Left renal cortex interstitium (tissue), 4 donors: Measurements from ENCODE around the gene PDCD2L. TPM values are rescaled to one million over a fixed set of nuclear protein-coding genes. Genes with fewer than 3 reads are reported as not detected.
A peak's percentile ranks its signal among the peaks of the same experiment; 100 is the strongest.
"Not testable (repeated sequence)": the region's sequence is repeated elsewhere in the genome, so short reads cannot be mapped to it uniquely, and the experiment has no call there.

ENCODE experiments used
- DNase-seq, 4 donors: peaks; one replicate each; pipeline ENCODE4 v3.0.0-alpha.2; 2013; ENCODE audit warnings: low read depth in 4 of 4, low spot score in 2 of 4, missing footprints in 1 of 4
- polyA plus RNA-seq, 4 donors: library from polyadenylated mRNA; unstranded; fragments of 120-200 nt; gene quantifications; one replicate each; pipeline ENCODE4 v1.2.1, GENCODE V29; 2013; ENCODE audit not compliant: insufficient read length in 4 of 4

The PDCD2L gene
- 10 to 100 TPM; 12.3 to 15.9 (median 14.1) TPM for polyA plus RNA-seq

GRCh38 chr19:34404109-34404909 is at the start of gene PDCD2L:
PDCD2L (plus strand) TSS chr19:34404399; CDS start chr19:34404431, 32 bp downstream.
- peak; percentile 71 to 85 (median 76) for DNase-seq

DNA sequence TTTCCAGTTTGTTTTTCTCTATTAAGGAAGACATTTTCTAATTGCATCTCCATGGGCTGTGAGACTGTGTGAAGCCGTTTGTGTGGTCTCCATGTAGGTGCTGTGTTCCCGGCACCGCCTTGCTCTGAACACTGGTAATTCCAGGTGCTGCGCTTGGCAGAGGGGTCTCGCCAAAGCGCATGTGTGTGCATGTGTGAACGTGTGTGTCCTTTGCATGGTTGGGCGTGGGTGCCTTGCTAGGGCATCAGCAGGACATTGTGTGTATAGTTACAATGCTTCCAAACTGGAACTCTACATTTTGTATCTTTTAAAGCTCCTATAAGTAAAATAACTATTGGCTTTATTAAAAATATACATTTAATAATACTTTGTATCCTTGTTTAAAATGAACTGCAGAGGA is 49.0 kb upstream of the PDCD2L start:
- no peak for DNase-seq

DNA sequence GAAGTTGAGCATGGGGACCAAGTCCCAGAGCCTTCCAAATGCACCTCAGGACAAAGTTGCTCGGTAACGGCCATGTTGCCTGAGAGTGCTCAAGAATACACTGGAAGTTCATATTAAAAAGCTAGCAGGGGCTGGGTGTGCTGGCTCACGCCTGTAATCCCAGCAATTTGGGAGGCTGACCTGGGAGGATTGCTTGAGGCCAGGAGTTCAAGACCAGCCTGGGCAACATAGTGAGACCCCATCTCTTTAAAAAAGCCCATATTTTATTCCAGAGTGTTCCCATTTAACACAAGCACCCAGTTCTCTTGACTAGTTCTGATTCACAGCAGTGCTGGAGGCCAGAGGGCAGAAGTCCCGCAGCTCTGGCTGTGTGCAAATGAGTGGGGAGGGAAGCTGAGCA is 47.3 kb upstream of the PDCD2L start:
- DNase-seq, result no peak

DNA sequence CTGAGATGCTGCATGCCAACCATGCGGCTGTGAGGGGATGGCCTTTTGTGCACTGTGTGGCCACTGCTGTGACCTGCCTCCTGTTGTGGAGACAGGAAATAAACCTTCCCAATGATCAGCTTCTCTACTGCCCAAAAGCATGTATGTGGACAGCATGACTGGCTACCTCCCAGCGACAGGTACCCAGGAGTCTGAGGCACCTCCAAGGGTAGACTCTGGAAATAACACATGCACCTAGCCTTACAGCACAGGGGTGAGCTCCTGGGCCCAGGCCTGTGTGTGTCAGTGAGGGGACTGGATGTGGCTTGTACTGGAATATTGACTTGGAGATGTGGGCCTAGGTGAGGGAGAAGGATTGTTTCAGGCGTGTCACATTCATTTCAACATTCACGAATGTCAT is 46.8 kb upstream of the PDCD2L start:
- no peak for DNase-seq

DNA sequence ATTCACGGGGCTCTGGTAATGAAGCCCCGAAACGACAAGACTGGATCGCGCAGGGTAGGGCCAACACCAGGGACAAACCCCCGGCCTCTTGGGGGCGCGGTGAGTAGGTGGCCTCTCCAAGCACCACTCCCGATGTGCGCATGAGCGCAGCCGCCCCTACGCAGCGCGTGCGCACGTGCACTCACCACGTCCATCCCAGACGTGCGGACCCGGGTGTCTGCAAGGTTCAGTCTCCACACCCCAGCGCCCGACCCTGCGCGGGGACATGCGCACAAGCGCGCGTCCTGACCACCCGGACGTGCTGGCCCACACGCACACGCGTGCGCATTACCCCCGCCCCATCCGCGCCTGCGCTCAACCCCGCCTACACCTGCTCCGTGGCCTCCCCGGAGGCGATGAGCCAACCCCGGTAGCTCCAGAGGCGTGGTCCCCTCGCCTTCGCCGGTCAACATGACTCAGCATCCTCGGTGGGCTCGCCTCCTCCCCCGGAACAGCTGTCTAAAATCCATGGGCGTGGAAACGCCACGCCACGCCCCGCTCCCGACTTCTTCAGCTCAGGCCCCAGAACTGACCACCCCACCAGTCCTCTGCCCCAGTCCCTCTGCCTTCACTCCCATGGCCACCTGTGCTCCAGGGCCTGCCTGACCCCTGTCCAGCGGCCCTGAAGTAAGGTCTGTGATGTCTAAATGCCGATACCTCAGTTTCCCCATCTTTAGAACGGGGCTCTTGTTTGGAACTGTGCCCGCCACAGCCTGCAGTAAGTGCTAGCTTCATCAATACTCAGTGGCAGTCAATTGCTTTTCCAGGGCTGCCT is 44.9 kb upstream of the PDCD2L start:
- peak; percentile 82 to 93 (median 88) for DNase-seq

GRCh38 chr19:34359954-34360315 is 44.3 kb upstream of the PDCD2L start:
- DNase-seq, result no peak

GRCh38 chr19:34360354-34360909 is 43.8 kb upstream of the PDCD2L start:
- DNase-seq, result no peak

DNA sequence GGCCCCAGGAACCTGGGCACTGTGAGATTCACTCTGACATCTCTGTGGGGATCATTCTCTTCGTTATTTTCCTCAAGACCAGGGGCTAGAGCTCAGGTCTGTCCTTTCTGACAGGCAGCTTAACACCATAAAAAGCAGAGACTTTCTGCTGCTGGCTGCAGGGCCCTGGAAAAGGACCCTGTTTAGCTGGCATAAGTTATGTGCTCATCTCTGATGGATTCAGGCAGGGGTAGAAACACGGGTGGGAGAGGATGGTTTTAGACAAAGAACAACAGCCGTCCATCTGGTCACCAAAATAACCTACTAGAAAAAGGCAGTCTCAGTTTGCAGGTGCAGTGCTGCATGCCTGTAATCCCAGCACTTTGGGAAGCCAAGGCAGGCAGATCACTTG is 41.5 kb upstream of the PDCD2L start:
- no peak for DNase-seq

DNA sequence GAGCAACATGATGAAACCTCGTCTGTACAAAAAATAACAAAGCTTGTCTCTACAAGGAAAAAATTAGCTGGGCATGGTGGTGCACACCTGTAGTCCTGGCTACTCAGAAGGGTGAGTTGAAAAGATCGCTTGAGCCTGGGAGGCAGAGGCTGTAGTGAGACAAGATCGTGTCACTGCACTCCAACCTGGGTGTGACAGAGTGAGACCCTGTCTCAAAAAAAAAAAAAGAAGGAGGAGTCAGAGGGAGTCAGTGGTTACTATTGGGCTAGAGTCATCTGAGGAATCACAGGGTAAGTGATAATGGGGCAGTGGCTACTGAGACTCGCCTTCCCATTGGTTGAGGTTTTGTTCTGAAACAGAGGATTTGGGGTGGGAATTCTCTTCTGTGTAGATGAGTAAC is 41.1 kb upstream of the PDCD2L start:
- no peak for DNase-seq

DNA sequence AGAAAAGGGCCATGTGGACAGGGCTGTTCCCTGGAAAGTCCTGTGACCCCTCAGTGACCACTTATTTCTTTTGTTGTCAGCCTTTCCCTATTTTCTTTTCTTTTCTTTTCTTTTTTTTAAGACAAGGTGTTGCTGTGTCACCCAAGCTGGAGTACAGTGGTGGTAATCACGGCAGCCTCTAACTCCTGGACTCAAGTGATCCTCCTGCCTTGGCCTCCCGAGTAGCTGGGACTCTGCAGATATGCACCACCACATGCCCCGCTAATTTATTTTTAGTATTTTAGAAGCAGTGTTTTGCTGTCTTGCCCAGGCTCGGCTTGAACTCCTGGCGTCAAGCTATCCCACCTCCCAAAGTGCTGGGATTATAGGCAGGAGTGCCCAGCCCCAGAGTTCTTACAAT is 40.3 kb upstream of the PDCD2L start:
- DNase-seq, result no peak

GRCh38 chr19:34364462-34364829 is 39.8 kb upstream of the PDCD2L start:
- no peak for DNase-seq

- DNase-seq, result peak in 1 of 4 donors; percentile 25
Observed at GRCh38 chr19:34364830-34365462, 39.3 kb upstream of the PDCD2L start, which contains the start of gene GPI. GPI (plus strand) TSS chr19:34365196; CDS start chr19:34365267, 71 bp downstream.

GRCh38 chr19:34365463-34366401 is 38.5 kb upstream of the PDCD2L start:
- no peak for DNase-seq

GRCh38 chr19:34366738-34367623 is 37.2 kb upstream of the PDCD2L start:
- no peak for DNase-seq

- DNase-seq, result no peak
Observed at GRCh38 chr19:34367624-34367957, 36.6 kb upstream of the PDCD2L start.

DNA sequence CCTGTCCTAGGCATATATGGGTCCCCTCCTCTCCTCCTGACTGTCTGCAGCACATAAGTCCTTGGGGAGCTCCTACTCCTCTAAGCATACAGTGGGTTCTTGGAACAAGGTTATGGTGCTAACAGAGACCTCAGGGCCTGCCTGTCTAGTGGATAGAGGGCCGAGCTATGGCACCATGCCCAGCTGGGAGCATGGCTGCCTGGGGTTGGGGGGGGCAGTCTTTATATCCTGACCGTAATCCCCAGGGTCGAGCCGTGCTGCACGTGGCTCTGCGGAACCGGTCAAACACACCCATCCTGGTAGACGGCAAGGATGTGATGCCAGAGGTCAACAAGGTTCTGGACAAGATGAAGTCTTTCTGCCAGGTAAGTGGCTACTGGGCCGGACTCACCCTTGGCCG is 35.9 kb upstream of the PDCD2L start:
- no peak for DNase-seq

DNA sequence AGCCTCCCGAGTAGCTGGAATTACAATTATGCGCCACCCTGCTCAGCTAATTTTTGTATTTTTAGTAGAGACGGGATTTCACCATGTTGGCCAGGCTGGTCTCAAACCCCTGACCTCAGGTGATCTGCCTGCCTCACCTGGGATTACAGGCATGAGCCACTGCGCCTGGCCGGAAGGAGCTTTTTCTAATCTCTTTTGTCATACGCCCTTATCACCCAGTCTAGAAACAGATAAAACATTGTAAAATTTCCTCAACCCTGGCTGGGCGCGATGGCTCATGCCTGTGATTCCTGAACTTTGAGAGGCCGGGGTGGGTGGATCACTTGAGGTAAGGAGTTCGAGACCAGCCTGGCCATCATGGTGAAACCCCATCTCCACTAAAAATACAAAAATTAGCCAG is 35.0 kb upstream of the PDCD2L start:
- not testable (repeated sequence) for DNase-seq

- no peak for DNase-seq
Observed at GRCh38 chr19:34370117-34370516, 34.1 kb upstream of the PDCD2L start.

DNA sequence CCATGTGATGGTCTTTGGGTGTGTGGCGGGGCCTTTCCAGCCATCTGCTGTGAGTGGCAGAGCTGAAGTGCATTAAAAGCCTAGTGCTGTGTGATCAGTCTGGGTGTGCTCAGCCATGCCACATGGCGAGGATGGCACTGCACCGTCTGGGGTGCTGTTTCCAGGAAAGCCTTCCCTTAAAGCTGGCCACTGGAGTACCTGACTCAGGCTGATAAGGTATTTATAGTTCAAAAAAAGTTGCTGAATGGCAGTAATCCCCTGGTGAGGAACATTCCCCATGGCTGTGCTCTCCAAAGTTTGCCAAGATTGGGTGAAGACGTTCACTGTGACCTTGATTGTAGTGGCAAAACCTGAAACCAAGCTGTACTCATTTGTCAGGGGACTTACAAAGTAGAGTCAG is 33.2 kb upstream of the PDCD2L start:
- DNase-seq, result no peak
